Fibroblast of lung (primary cell): ENCODE measurements around the gene C11orf68. TPM values are rescaled to one million over a fixed set of nuclear protein-coding genes. Genes with fewer than 3 reads are reported as not detected.

Experiments
- DNase-seq, 2 donors: peaks; one replicate each; pipeline versions ENCODE4 v3.0.0 to v3.0.0-alpha.2; 2010; ENCODE audit warnings: low read depth in 2 of 2
- H2AFZ ChIP-seq: 2 replicates; pipeline ENCODE4 v1.5.1; 2012; ENCODE audit warnings: low read length, control low read depth, inconsistent platforms
- H3K27ac ChIP-seq: 2 replicates; pipeline ENCODE4 v1.5.1; 2011; ENCODE audit warnings: low read length, control low read depth; ENCODE audit not compliant: insufficient read depth
- H3K27me3 ChIP-seq: 2 replicates; pipeline ENCODE4 v1.5.1; 2011; ENCODE audit warnings: mild to moderate bottlenecking, low read length; ENCODE audit not compliant: control insufficient read depth, insufficient read depth
- H3K36me3 ChIP-seq: 2 replicates; pipeline ENCODE4 v1.5.1; 2011; ENCODE audit warnings: low read length; ENCODE audit not compliant: control insufficient read depth, insufficient read depth
- H3K4me1 ChIP-seq: 2 replicates; pipeline ENCODE4 v1.5.1; 2011; ENCODE audit warnings: low read length; ENCODE audit not compliant: control insufficient read depth, insufficient read depth; ENCODE audit errors: extremely low read depth
- H3K4me2 ChIP-seq: 2 replicates; pipeline ENCODE4 v1.5.1; 2011; ENCODE audit warnings: low read length, control low read depth; ENCODE audit not compliant: insufficient read depth; ENCODE audit errors: extremely low read depth
- H3K4me3 ChIP-seq, 4 experiments: fragments of 200-600 bp in 1 of 4; sonication (generic) in 1 of 4; replicated peaks in 1 of 4; 2 replicates each; pipeline ENCODE4 v1.5.1; 2011 to 2016; ENCODE audit warnings: low read length in 4 of 4, low read depth in 3 of 4, mild to moderate bottlenecking in 3 of 4, control low read depth in 2 of 4, inconsistent platforms in 1 of 4, mixed read lengths in 1 of 4; ENCODE audit not compliant: insufficient read depth in 1 of 4; ENCODE audit errors: control extremely low read depth in 1 of 4
- H3K79me2 ChIP-seq: 2 replicates; pipeline ENCODE4 v1.5.1; 2012; ENCODE audit warnings: mild to moderate bottlenecking, low read length, inconsistent platforms; ENCODE audit not compliant: control insufficient read depth, insufficient read depth
- H3K9ac ChIP-seq: 2 replicates; pipeline ENCODE4 v1.5.1; 2011; ENCODE audit warnings: mild to moderate bottlenecking, low read length, control low read depth; ENCODE audit not compliant: insufficient read depth
- H3K9me3 ChIP-seq: 2 replicates; pipeline ENCODE4 v1.5.1; 2012; ENCODE audit warnings: low read depth, low read length; ENCODE audit not compliant: control insufficient read depth, insufficient read depth
- H4K20me1 ChIP-seq: 2 replicates; pipeline ENCODE4 v1.5.1; 2011; ENCODE audit warnings: low read length; ENCODE audit not compliant: control insufficient read depth, insufficient read depth; ENCODE audit errors: extremely low read depth
- EZH2 ChIP-seq: IDR thresholded peaks from 2 replicates; pipeline ENCODE4 v1.5.1; 2012; ENCODE audit warnings: low read length, control low read depth, mild to moderate bottlenecking; ENCODE audit errors: missing control alignments
- polyA plus RNA-seq, 2 donors: library from polyadenylated mRNA; depleted of rRNA in 1 of 2; stranded (reverse) in 1 of 2; unstranded in 1 of 2; fragments of >200 nt; gene quantifications; 2 replicates each; pipeline ENCODE4 v1.2.1, GENCODE V29; 2011 to 2012; ENCODE audit warnings: missing spikeins in 1 of 2
- total RNA-seq: library from RNA; depleted of rRNA; stranded (reverse); fragments of >200 nt; gene quantifications from 2 replicates; pipeline ENCODE4 v1.2.1, GENCODE V29; 2014
- TF ChIP-seq, protein P1 (sequence below), 2 donors: IDR thresholded peaks in 1 of 2; conservative IDR thresholded peaks in 1 of 2; 1 replicate in 1 of 2; 2 replicates in 1 of 2; pipeline ENCODE4 v1.5.1; 2011 to 2012; ENCODE audit warnings: low read length in 2 of 2, control low read depth in 1 of 2, inconsistent platforms in 1 of 2, low read depth in 1 of 2, mild to moderate bottlenecking in 1 of 2

C11orf68 gene
- total and polyA plus RNA-seq, 2 donors (not counting 1 experiment from before 2014, with no cell fraction given): 26.6 to 27.6 TPM

DNA sequence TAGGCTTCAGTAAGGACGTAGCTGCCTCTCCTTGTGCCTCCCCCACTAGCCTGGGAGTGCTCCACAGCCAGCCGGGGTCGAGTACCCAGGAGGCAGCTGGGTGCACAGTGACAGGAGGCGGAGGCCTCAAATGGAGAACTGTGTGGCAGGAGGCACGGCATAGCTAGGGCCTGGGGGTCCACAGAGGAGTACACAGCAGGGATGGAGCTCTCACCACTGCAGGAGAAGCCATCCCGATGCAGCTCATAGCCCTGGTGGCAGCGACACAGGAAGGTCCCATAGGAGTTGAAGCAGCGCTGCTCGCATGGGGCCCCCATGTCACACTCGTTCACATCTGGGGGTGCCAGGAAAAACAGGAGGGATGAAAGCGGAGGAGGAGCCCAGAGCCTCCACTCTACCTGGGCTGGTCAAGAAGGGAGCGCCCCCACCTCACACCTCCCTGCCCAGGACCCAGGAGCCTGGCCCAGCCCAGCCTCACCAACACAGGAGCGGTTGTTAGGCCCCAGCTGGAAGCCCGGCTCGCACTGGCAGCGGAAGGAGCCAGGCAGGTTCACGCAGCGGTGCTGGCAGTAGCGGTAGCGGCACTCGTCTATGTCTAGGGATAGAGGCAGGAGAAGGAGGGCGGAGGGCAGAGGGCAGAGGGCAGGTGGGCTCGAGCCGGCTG lies 49.1 kb downstream of the C11orf68 start:
- Histone ChIP-seq H3K27ac (no peak overlapping the region), H3K4me1 (peaks cover 23% of the 10 kb centered on the region)

DNA sequence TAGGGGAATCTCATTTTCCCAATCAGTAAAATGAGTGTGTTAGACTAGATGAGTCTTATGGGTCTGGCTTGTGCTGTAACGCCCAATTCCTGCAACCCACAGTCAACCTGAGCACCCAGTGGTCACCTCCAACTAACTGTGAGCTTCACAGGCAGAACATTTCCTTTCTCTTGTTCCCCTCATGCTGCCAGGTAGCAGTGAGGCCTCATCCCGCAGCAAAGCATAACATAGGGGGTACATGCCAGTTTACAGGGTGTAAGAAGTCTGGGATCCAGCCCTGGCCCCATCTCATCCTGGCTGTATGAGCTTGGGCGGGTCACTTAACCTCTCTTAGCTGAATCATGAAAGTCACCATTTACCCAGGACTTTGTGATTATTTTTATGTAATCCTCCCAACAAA lies 50.0 kb downstream of the C11orf68 start:
- Histone ChIP-seq H3K27me3 (no peaks in the 10 kb centered on the region), H3K79me2 (peaks cover 36% of the 10 kb centered on the region), H3K4me3 (no peak overlapping the region), H3K36me3 (peaks cover 45% of the 10 kb centered on the region), H2AFZ (no peak overlapping the region), H3K9me3 (no peaks in the 10 kb centered on the region), H3K4me2 (no peak overlapping the region), H3K27ac (no peak overlapping the region), H4K20me1 (no peaks in the 10 kb centered on the region), H3K4me1 (peaks cover 23% of the 10 kb centered on the region), H3K9ac (no peak overlapping the region)
- no peak for DNase-seq
- TF ChIP-seq EZH2: no peak
- TF ChIP-seq, protein P1, sequence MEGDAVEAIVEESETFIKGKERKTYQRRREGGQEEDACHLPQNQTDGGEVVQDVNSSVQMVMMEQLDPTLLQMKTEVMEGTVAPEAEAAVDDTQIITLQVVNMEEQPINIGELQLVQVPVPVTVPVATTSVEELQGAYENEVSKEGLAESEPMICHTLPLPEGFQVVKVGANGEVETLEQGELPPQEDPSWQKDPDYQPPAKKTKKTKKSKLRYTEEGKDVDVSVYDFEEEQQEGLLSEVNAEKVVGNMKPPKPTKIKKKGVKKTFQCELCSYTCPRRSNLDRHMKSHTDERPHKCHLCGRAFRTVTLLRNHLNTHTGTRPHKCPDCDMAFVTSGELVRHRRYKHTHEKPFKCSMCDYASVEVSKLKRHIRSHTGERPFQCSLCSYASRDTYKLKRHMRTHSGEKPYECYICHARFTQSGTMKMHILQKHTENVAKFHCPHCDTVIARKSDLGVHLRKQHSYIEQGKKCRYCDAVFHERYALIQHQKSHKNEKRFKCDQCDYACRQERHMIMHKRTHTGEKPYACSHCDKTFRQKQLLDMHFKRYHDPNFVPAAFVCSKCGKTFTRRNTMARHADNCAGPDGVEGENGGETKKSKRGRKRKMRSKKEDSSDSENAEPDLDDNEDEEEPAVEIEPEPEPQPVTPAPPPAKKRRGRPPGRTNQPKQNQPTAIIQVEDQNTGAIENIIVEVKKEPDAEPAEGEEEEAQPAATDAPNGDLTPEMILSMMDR (conservative IDR thresholded peaks at IDR 0.05 in 1 of 2, IDR thresholded peaks at IDR 0.05 in 1 of 2; ENCODE audit: low read depth in 1 of 2, low read length in 2 of 2): no peak

More for the DNA sequence above, 49.1 kb downstream of the C11orf68 start:
- DNase-seq: no peak
- Histone ChIP-seq H3K9me3 (no peaks in the 10 kb centered on the region), H3K36me3 (peaks cover 37% of the 10 kb centered on the region), H3K79me2 (peaks cover 30% of the 10 kb centered on the region), H2AFZ (no peak overlapping the region), H3K4me2 (no peak overlapping the region), H3K4me3 (no peak overlapping the region), H3K9ac (no peak overlapping the region), H4K20me1 (no peaks in the 10 kb centered on the region), H3K27me3 (no peaks in the 10 kb centered on the region)
- TF ChIP-seq EZH2: no peak
- TF ChIP-seq, protein P1 (conservative IDR thresholded peaks at IDR 0.05 in 1 of 2, IDR thresholded peaks at IDR 0.05 in 1 of 2; ENCODE audit: low read depth in 1 of 2, low read length in 2 of 2): no peak

DNA sequence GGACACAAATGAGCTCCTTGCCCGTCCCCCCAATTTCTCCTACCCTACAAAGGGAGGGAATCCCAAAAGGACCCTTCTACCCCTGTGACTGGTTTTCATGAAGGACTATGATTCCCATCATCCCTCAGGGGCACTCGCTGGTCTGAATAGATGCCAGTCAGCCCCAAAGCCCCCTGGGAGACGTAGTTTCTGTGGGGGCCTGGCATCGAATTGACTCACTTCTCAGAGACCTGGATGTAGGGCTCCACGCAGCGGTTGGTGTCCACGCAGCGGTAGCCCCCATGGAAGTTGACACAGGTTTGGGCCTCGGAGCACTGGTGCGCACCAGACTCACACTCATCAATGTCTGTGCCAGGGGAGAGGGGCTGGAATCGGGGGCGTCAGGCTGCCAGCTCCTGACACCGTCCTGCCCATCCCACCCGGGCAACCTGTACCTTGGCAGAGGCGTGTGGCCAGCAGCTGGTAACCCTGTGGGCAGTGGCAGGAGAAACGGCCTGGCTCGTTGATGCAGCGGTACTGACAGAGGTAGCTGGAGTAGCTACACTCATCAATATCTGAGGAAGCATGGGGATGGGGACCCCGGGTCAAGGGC lies 50.7 kb downstream of the C11orf68 start:
- Histone ChIP-seq H2AFZ (no peak overlapping the region), H3K4me3 (no peak overlapping the region), H3K9me3 (no peaks in the 10 kb centered on the region), H3K27me3 (no peaks in the 10 kb centered on the region), H4K20me1 (no peaks in the 10 kb centered on the region), H3K4me2 (no peak overlapping the region), H3K79me2 (peaks cover 38% of the 10 kb centered on the region), H3K36me3 (peaks cover 50% of the 10 kb centered on the region), H3K27ac (no peak overlapping the region), H3K4me1 (peaks cover 19% of the 10 kb centered on the region), H3K9ac (no peak overlapping the region)
- DNase-seq: peak in 1 of 2 donors; percentile 12
- TF ChIP-seq, protein P1 (conservative IDR thresholded peaks at IDR 0.05 in 1 of 2, IDR thresholded peaks at IDR 0.05 in 1 of 2; ENCODE audit: low read depth in 1 of 2, low read length in 2 of 2): no peak
- TF ChIP-seq EZH2: no peak
